ENCODE measurements around the gene PTPMT1. TPM values are rescaled to one million over a fixed set of nuclear protein-coding genes. Genes with fewer than 3 reads are reported as not detected.

The PTPMT1 gene
- polyA plus RNA-seq, 10 donors: 20.4 to 35.8 (median 26.0) TPM

DNA sequence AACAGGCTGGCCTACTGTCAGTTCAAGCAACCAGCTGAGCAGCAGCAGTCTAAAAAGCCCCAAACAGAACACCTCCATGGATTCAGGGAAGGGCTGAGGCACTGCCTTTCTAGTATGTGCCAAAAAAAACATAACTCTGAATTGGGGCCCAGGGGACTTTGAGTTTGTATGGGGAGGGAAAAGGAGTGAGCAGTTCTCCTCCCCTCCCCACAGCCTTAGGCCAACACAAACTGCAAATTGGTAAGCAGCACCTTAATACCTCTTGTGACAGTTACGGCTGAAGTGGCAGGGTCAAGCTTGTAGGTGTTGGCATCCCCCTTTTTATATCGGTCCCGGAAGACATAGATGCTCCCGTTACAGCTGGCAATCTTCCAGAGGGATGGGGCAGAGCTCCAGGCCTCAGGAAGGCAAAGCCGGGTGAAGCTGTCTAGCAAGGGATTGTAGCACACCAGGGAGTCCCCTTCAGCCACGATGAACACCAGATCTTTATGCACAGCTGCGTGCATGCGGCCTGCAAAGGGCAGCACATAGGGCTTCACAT is 7.4 kb downstream of the PTPMT1 start:
- DNase-seq: no peak

DNA sequence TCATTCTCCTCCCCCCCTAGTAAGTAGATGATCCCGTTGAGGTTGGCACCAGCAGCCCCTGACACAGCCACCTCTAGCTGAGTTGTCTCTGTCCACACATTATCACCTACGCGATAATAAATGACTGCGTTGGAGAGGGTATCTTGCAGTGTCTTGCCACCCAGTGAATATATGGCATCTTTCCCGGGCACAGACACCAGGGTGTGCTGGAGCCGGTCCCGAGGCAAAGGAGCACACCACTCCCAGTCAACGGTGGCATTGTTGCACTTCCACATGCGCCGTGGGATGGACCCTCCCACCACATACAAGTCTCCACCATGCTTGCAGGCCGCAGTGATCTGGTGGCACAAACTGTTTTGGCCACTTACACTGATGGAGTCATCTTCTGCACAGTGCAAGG is 7.9 kb downstream of the PTPMT1 start:
- DNase-seq: no peak

GRCh38 chr11:47577460-47578041 is 12.2 kb downstream of the PTPMT1 start:
- no peak for DNase-seq

DNA sequence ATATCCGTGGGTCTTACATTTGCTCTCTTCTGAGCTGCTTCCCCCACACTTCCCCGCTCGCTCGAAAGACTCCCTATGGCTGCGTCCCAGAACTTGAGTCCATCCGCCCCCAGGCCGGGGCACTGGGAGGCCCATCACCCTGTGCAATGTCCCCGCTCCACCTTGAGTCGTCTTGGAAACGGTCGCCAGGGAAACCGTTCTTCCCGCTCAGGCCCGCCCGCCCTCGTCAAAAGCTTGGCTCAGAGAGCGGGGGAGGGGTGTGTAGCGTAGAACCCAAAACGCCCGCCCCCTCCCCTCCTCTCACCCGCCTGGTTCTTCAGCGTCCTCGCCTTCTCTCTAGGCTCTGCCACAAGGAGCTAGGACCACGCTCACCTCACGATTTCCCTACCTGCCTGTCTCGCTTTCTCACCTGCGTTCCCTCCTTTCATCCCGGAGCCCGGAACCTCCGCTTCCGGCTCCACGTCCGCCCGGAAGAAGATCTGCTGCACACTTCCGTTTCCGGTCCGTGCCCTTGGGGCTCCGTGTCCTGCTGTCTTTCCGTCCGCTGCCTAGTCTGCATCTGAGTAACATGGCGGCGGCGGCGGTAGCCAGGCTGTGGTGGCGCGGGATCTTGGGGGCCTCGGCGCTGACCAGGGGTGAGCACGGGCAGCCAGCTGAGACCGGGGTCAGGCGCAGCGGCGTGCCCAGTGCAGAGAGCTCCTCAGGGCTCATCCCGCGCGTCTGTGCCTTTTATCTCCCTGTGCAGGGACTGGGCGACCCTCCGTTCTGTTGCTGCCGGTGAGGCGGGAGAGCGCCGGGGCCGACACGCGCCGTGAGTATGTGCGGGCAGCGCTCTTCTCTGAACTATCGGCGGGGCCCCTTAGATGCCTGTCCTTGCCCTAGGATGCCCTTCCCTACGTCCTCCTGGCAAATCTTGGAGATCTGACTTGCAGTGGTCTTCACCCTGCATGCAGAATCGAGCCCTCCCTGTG is 13.4 kb downstream of the PTPMT1 start, which contains the start of the genes KBTBD4 and NDUFS3:
TSS of gene KBTBD4 (minus strand) at position 447 of the 971 bp plus-strand sequence. CDS start at position 428, 19 bp downstream.
TSS of gene NDUFS3 (plus strand) at position 551 of the 971 bp plus-strand sequence. CDS start at position 569, 18 bp downstream.
- DNase-seq: peak; percentile 89 to 97 (median 95)

GRCh38 chr11:47583844-47584243 is 18.4 kb downstream of the PTPMT1 start:
- DNase-seq: no peak

DNA sequence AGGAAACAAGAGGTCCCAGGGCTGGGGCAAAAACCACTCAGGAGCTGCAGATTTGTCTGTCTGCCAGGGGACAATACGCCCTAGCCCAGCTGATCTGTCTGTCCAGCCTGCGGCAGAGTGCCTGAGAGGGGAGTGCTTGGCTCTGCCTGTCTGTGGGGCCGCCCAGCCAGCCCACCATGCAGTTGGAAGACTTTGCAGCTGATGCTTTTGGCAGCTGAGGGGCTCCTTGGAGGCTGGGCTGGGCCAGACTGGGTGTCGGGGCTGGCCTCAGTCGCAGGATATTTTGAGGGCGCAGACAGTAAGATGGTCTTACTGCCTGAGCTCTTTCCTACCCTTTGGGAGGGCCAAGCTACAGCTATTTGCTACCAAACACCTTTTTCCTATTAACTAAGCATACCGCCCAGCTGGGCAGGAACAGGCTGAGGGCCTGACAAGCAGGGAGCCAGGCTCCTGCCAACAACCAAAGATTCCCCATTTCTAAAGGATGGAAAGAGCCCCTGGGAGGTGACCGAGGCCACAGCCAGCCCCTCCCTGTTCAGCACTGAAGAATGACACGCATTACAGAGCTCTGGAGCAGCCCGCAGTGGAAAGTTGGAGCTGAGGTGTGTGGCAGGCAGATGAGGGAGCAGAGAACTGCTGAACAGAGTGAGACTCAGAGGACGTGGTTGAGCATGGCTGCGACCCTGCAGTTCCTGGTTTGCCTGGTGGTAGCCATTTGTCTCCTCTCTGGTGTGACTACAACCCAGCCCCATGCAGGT is 20.9 kb downstream of the PTPMT1 start, which contains the start of gene FAM180B:
TSS of gene FAM180B (plus strand) at position 581 of the 758 bp plus-strand sequence. CDS start at position 672, 91 bp downstream.
- peak in 2 of 3 donors; percentile 72 to 80 for DNase-seq

- no peak for DNase-seq
These were observed 21.8 kb downstream of the PTPMT1 start for GRCh38 chr11:47587039-47587716.

GRCh38 chr11:47587723-47588326 is 22.4 kb downstream of the PTPMT1 start:
- peak in 2 of 3 donors; percentile 54 to 74 for DNase-seq

DNA sequence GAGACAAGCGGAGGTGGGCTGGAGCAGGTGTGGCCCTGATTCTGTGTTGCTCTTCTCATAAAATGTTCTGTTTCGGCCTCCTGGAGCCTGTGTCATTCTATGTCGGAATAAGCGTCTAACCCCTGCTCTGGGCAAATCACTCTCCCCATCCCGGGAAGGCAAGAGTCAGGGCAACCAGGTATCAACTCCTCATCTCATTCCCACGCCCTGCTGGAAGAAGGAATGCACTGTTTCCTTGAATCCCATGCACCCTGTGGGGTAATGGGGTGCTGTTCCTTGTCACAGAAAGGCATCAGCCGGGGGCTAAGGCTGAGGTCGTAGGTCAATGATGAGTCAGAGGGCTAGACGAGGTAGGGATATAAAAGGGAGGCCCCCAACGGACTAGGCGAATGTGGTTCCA is 23.7 kb downstream of the PTPMT1 start:
- DNase-seq: no peak

GRCh38 chr11:47589584-47589976 is 24.2 kb downstream of the PTPMT1 start:
- no peak for DNase-seq

- peak; percentile 66 to 94 (median 82) for DNase-seq
These were observed 24.8 kb downstream of the PTPMT1 start for GRCh38 chr11:47589977-47590861.

DNA sequence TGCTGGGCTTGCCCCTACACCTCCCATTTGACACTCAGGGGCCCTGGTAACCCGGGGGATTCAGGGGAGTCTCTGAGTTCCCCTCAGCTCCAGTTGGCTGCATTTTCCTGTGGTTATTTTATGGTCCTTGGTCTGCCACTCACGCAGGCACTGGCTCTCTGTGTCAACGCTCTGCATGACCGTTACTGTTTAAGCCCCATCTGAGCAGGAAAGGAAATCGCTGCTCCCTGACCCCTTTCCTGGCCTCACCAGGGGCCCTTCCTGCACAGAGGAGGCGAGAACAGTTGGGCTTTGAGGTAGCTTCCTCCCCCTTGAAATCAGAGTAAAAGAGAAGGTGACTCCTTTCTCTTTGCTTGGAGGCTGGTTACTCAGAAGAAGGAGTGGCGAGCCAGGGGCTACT is 26.4 kb downstream of the PTPMT1 start:
- peak in 1 of 3 donors; percentile 36 for DNase-seq

GRCh38 chr11:47592251-47592650 is 26.9 kb downstream of the PTPMT1 start:
- DNase-seq: no peak

DNA sequence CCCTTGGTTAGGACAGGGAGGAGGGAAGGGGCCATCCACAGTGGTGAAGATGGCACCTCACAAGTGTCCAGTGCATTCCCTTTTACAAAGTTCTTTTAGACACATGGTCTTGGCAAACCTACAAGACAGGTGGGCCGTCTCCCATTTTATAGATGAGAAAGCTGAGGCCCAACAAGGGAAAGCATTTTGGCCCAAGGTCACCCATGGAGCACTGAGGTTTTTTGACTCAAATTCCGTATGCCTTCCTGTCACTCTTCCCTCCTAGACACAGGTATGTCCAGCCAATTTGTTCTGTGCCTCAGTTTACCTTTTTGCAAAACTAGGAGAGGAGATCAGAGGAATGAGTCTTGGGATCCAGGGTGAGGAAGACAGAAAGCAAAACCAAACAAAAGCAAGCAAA is 27.6 kb downstream of the PTPMT1 start:
- no peak for DNase-seq

GRCh38 chr11:47593492-47593933 is 28.1 kb downstream of the PTPMT1 start:
- DNase-seq: no peak

GRCh38 chr11:47593934-47594855 is 28.8 kb downstream of the PTPMT1 start, which contains the start of gene C1QTNF4:
Gene C1QTNF4, minus strand, starts transcription at chr11:47594411. Its CDS starts 3,601 bp downstream, at chr11:47590810.
- no peak for DNase-seq

- DNase-seq: no peak
These were observed 29.6 kb downstream of the PTPMT1 start for GRCh38 chr11:47595029-47595428.

DNA sequence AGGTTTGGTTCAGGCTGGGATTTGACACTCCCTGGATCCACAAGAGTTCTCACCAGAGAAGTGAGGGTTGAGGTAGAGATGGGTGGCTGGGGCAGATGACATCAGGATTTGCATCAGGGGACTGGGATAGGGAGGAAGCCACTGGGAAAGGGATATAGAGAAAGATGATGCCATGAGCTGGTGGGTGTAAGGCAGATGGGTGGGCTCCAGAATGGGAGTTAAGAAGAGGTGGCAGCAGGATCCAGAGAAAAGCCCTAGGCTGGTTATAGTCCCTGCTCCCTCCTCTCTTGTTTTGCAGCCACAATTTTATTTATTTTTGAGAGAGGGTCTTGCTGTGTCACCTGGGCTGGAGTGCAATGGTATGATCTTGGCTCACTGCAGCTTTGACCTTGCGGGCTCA is 30.6 kb downstream of the PTPMT1 start:
- DNase-seq: no peak

Measured in muscle of back (tissue), 11 donors.